Panc1 (cell line): ENCODE data around the gene CMIP.

Experiments
- CTCF ChIP-seq: fragments of 450-650 bp; IDR thresholded peaks from 2 replicates; pipeline ENCODE4 v1.5.1; 2017; ENCODE audit warnings: mild to moderate bottlenecking
- POLR2AphosphoS5 ChIP-seq: IDR thresholded peaks from 2 replicates; pipeline ENCODE4 v1.6.1; 2012; ENCODE audit warnings: mild to moderate bottlenecking, low read depth, low read length, moderate library complexity
- REST ChIP-seq, 2 experiments: IDR thresholded peaks; 2 replicates each; pipeline ENCODE4 v1.6.1; 2011 to 2012; ENCODE audit warnings: low read depth in 2 of 2, control low read depth in 1 of 2, low read length in 1 of 2, mild to moderate bottlenecking in 1 of 2, moderate library complexity in 1 of 2; ENCODE audit not compliant: insufficient read depth in 1 of 2

DNA sequence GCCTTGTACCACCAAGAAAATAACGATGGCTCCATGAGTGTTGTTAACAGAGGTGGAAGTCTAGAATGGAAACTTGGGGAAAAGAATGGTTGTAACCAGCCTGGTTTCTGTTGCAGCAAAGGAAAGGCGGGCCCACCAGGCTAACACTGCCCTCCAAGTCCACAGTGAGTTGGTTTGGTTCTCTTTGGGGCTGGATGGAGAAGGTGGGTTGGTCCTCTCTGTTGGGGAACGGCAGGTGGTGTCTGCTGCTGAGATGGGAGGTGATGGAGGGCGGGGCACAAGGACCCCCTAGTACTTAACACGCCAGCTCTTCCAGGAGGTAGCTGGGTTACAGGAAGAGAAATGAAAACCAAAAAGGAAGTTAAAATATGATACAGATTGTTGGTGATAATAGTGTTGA, 257.9 kb downstream of the CMIP start:
- TF ChIP-seq POLR2AphosphoS5 (no peak), CTCF (no peak), REST (IDR thresholded peaks at IDR 0.05; ENCODE audit: insufficient read depth in 1 of 2, low read depth in 2 of 2, low read length in 1 of 2) (no peak)
